ENCODE data around the gene MXD4.

Gene MXD4

DNA sequence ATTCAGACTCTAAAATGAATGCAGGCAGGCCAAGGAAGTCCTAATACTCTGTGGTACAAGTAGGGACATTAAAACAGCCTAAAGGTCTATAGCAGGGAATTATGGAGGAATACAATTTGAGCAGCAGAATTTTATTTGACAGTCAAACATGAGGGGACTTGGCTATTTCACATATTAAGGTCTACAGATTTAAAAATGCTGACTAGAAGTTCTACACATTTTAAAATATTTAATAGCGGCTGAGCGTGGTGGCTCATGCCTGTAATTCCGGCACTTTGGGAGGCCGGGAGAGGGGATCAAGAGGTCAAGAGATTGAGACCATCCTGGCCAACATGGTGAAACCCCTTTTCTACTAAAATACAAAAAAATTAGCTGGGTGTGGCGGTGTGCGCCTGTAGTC, 30.8 kb downstream of the MXD4 start:
- TF ChIP-seq POLR2AphosphoS5 (IDR thresholded peaks at IDR 0.05; ENCODE audit: low read depth, low read length) (no peak), TAF1 (IDR thresholded peaks at IDR 0.05; ENCODE audit: borderline replicate concordance, insufficient read depth, low read length) (no peak), SIN3A (IDR thresholded peaks at IDR 0.05; ENCODE audit: borderline replicate concordance, insufficient read depth, low read length) (no peak), FOXP2 (optimal IDR thresholded peaks at IDR 0.05; ENCODE audit: borderline replicate concordance, extremely low read depth, extremely low read length, insufficient read depth) (no peak)
- TF ChIP-seq, protein P1, sequence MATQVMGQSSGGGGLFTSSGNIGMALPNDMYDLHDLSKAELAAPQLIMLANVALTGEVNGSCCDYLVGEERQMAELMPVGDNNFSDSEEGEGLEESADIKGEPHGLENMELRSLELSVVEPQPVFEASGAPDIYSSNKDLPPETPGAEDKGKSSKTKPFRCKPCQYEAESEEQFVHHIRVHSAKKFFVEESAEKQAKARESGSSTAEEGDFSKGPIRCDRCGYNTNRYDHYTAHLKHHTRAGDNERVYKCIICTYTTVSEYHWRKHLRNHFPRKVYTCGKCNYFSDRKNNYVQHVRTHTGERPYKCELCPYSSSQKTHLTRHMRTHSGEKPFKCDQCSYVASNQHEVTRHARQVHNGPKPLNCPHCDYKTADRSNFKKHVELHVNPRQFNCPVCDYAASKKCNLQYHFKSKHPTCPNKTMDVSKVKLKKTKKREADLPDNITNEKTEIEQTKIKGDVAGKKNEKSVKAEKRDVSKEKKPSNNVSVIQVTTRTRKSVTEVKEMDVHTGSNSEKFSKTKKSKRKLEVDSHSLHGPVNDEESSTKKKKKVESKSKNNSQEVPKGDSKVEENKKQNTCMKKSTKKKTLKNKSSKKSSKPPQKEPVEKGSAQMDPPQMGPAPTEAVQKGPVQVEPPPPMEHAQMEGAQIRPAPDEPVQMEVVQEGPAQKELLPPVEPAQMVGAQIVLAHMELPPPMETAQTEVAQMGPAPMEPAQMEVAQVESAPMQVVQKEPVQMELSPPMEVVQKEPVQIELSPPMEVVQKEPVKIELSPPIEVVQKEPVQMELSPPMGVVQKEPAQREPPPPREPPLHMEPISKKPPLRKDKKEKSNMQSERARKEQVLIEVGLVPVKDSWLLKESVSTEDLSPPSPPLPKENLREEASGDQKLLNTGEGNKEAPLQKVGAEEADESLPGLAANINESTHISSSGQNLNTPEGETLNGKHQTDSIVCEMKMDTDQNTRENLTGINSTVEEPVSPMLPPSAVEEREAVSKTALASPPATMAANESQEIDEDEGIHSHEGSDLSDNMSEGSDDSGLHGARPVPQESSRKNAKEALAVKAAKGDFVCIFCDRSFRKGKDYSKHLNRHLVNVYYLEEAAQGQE (IDR thresholded peaks at IDR 0.05; ENCODE audit: insufficient read depth in 1 of 2, low read depth in 2 of 2, low read length in 2 of 2) = no peak

DNA sequence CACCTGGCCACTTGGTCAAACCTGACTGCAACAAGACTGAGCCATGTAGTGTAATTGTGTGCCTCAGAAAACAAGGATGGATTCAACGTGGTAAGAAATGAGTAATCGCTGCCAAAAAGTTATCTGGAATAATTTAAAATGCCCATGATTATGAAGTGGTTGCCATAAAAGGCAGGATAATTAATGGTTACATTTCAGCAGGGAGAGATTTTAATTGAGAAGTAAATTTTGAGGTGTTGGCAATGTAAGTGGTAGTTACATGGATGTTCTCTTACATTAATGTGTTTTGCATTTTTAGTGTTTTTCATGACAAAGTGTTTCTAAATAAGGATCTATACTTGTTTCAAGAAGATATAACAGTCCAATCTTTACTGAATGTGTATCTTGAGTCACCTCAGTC, 35.6 kb downstream of the MXD4 start:
- TF ChIP-seq POLR2AphosphoS5 (IDR thresholded peaks at IDR 0.05; ENCODE audit: low read depth, low read length) (no peak), SIN3A (IDR thresholded peaks at IDR 0.05; ENCODE audit: borderline replicate concordance, insufficient read depth, low read length) (no peak), FOXP2 (optimal IDR thresholded peaks at IDR 0.05; ENCODE audit: borderline replicate concordance, extremely low read depth, extremely low read length, insufficient read depth) (no peak), TAF1 (IDR thresholded peaks at IDR 0.05; ENCODE audit: borderline replicate concordance, insufficient read depth, low read length) (no peak)
- TF ChIP-seq, protein P1 (IDR thresholded peaks at IDR 0.05; ENCODE audit: insufficient read depth in 1 of 2, low read depth in 2 of 2, low read length in 2 of 2) = no peak

DNA sequence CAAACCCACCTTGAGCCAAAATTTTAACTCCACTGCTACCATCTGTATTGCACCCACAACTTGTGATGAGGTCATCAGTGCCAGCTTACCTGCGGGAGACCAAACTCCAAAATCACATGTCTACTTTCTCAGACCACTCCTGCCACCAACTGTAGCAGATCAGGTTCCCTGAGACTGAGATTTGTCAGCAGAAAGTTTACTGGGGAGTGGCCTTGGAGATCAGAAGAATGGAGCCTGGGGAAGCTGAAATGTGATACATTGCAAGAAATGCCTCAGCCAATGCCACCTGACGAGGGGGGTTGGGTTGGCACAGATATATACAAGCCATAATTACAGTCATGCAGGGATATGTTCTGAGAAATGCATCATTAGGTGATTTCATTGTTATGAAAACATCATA, 39.1 kb downstream of the MXD4 start:
- TF ChIP-seq, protein P1 (IDR thresholded peaks at IDR 0.05; ENCODE audit: insufficient read depth in 1 of 2, low read depth in 2 of 2, low read length in 2 of 2) = no peak
- no peak for TF ChIP-seq POLR2AphosphoS5 (IDR thresholded peaks at IDR 0.05; ENCODE audit: low read depth, low read length)

DNA sequence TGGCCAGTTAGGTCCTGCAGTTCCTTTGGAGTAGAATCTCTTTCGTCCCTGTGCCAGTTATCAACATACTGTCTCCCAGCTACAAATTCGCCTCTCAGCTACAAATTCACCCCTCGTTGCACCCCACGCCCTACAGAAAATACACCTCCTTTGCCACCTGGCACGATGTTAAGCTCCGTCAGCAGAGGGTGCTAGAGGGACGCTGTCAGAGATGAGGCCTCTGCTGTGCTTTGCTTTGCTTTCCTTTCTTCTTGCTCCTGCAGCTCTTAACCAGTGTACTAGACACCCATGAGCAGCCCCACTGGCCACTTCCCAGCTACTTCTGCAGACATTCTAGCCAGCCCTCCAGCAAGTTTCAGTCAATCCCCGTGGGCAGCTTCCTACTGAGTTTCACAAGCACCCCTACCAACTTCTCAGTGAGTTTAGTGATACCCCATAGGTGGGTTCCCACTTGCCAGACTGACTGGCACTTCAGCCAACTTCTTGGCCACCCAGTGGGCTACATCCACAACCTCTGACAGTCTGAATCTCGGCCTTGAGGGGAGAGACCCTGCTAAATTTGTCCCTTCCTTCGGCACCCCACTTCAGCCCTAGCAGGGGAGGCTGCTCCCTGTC, 41.8 kb downstream of the MXD4 start:
- TF ChIP-seq POLR2AphosphoS5 (IDR thresholded peaks at IDR 0.05; ENCODE audit: low read depth, low read length) (no peak), SIN3A (IDR thresholded peaks at IDR 0.05; ENCODE audit: borderline replicate concordance, insufficient read depth, low read length) (no peak), FOXP2 (optimal IDR thresholded peaks at IDR 0.05; ENCODE audit: borderline replicate concordance, extremely low read depth, extremely low read length, insufficient read depth) (no peak), TAF1 (IDR thresholded peaks at IDR 0.05; ENCODE audit: borderline replicate concordance, insufficient read depth, low read length) (no peak)
- TF ChIP-seq, protein P1 (IDR thresholded peaks at IDR 0.05; ENCODE audit: insufficient read depth in 1 of 2, low read depth in 2 of 2, low read length in 2 of 2) = no peak

DNA sequence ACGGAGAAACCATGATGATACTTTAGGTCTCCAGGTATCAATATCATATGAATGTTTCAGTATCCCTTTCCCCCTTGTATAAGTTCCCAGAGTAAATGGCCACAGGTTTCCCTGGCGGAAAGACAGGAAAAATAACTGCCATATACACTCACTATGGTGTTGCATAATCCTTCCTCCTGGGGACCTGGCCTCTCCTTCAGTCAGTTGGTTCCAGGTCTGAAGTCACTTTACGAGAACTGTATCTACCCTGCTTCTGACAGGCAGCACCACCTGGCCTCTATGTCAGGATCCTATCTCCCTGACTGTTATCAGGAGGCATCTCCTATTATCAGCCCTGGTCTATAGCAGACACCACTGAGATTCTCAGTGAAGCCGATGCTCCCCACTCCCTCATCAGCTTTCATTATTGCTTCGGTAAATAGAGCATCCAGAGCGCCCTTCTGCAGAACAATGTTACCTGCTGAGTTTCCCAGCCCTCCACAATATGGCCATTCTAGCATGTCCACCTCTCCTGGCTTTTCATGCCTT, 42.6 kb downstream of the MXD4 start:
- TF ChIP-seq FOXP2 (optimal IDR thresholded peaks at IDR 0.05; ENCODE audit: borderline replicate concordance, extremely low read depth, extremely low read length, insufficient read depth) (no peak), SIN3A (IDR thresholded peaks at IDR 0.05; ENCODE audit: borderline replicate concordance, insufficient read depth, low read length) (no peak), TAF1 (IDR thresholded peaks at IDR 0.05; ENCODE audit: borderline replicate concordance, insufficient read depth, low read length) (no peak), POLR2AphosphoS5 (IDR thresholded peaks at IDR 0.05; ENCODE audit: low read depth, low read length) (no peak)
- TF ChIP-seq, protein P1 (IDR thresholded peaks at IDR 0.05; ENCODE audit: insufficient read depth in 1 of 2, low read depth in 2 of 2, low read length in 2 of 2) = no peak
